ENCODE results near the gene MIPOL1. TPM values are rescaled to one million over a fixed set of nuclear protein-coding genes. Genes with fewer than 3 reads are reported as not detected.
A peak's percentile ranks its signal among the peaks of the same experiment; 100 is the strongest.

Gene MIPOL1
- total and polyA plus RNA-seq, 2 donors from 2014 or later: 4.4 to 14.8 TPM

DNA sequence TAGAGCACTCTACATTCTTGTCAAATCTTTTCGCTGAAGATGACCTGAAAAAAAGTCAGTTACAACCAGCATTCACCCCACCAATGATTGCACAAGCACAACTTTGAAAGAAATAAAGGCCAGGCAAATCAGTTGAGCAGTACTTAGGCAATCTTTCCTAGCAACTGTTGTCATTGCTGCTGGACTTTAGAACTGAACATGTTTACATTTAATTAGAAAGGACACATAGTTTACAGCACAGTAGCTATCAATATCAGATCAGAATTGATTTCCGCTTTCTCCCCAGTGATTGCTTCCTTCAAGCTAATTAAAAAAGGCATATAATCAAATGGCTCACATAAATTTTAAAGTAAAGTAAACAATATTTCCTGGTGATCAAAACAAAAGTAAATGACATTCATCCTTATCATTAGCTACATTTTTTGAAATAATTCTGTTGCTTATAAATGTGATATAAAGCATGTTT lies 268.9 kb downstream of the MIPOL1 start:
- no peak overlapping the region for H3K9ac ChIP-seq (ENCODE audit: low read length in 3 of 3)
- H3K9me3 ChIP-seq (ENCODE audit: control insufficient read depth in 2 of 3, insufficient read depth in 1 of 3, low read length in 3 of 3): no peaks in the 10 kb centered on the region
- H3K36me3 ChIP-seq (ENCODE audit: control insufficient read depth in 2 of 3, insufficient read depth in 3 of 3, low read length in 3 of 3): no peaks in the 10 kb centered on the region
- DNase-seq (peak in 2 of 5 donors; percentile 9), FAIRE-seq (no peak)
- TF ChIP-seq, protein P1, sequence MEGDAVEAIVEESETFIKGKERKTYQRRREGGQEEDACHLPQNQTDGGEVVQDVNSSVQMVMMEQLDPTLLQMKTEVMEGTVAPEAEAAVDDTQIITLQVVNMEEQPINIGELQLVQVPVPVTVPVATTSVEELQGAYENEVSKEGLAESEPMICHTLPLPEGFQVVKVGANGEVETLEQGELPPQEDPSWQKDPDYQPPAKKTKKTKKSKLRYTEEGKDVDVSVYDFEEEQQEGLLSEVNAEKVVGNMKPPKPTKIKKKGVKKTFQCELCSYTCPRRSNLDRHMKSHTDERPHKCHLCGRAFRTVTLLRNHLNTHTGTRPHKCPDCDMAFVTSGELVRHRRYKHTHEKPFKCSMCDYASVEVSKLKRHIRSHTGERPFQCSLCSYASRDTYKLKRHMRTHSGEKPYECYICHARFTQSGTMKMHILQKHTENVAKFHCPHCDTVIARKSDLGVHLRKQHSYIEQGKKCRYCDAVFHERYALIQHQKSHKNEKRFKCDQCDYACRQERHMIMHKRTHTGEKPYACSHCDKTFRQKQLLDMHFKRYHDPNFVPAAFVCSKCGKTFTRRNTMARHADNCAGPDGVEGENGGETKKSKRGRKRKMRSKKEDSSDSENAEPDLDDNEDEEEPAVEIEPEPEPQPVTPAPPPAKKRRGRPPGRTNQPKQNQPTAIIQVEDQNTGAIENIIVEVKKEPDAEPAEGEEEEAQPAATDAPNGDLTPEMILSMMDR (IDR thresholded peaks at IDR 0.05; ENCODE audit: borderline replicate concordance, extremely low read depth, insufficient read depth): no peak
- no peaks in the 10 kb centered on the region for H3K27me3 ChIP-seq (ENCODE audit: control insufficient read depth, insufficient read depth, low read length)
- no peak overlapping the region for H3K4me3 ChIP-seq (ENCODE audit: low read length in 3 of 3)
- intact Hi-C loops (cut with DNase I): no loop called here
- no peaks in the 10 kb centered on the region for H3K4me1 ChIP-seq (ENCODE audit: control insufficient read depth in 2 of 3, insufficient read depth in 2 of 3, low read depth in 1 of 3, low read length in 3 of 3)
- no peak overlapping the region for H3K27ac ChIP-seq (ENCODE audit: low read depth in 2 of 2, low read length in 2 of 2)

DNA sequence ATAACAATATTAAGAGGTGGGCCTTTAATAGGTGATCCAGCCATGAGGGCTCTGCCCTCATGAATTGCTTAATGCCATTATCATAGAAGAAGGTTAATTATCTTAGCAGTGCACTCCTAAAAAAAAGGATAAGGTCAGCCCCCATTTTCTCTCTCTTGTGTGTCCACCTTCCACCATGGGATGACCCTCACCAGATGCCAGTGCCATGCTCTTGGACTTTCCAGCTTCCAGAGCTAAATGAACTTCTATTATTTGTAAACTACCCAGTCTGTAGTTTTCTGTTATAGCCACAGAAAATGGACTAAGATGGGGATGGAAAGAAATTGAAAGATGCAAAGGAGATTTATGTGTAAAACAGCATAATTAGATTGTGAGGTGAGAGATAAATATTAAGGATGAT lies 271.9 kb downstream of the MIPOL1 start:
- DNase-seq (no peak), FAIRE-seq (no peak)
- no peaks in the 10 kb centered on the region for H3K9me3 ChIP-seq (ENCODE audit: control insufficient read depth in 2 of 3, insufficient read depth in 1 of 3, low read length in 3 of 3)
- H3K9ac ChIP-seq (ENCODE audit: low read length in 3 of 3): no peak overlapping the region
- intact Hi-C loops (cut with DNase I): no loop called here
- no peaks in the 10 kb centered on the region for H3K27me3 ChIP-seq (ENCODE audit: control insufficient read depth, insufficient read depth, low read length)
- no peaks in the 10 kb centered on the region for H3K4me1 ChIP-seq (ENCODE audit: control insufficient read depth in 2 of 3, insufficient read depth in 2 of 3, low read depth in 1 of 3, low read length in 3 of 3)
- no peaks in the 10 kb centered on the region for H3K36me3 ChIP-seq (ENCODE audit: control insufficient read depth in 2 of 3, insufficient read depth in 3 of 3, low read length in 3 of 3)
- TF ChIP-seq, protein P1 (IDR thresholded peaks at IDR 0.05; ENCODE audit: borderline replicate concordance, extremely low read depth, insufficient read depth): no peak
- H3K27ac ChIP-seq (ENCODE audit: low read depth in 2 of 2, low read length in 2 of 2): no peak overlapping the region
- H3K4me3 ChIP-seq (ENCODE audit: low read length in 3 of 3): no peak overlapping the region

DNA sequence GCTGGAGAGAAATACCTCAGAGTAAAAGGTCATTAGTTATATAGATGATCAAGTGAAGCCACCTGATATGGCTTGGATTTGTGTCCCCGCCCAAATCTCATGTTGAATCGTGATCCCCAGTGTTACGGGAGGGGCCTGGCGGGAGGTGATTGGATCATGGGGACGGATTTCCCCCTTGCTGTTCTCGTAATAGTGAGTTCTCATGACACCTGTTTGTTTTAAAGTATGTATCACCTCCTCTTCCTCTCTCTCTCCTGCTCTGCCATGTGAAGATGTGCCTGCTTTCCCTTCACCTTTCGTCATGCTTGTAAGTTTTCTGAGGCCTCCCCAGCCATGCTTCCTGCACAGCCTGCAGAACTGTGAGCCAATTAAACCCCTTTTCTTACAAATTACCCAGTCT lies 272.5 kb downstream of the MIPOL1 start:
- Histone ChIP-seq H3K9me3 (ENCODE audit: control insufficient read depth in 2 of 3, insufficient read depth in 1 of 3, low read length in 3 of 3) (no peaks in the 10 kb centered on the region), H3K36me3 (ENCODE audit: control insufficient read depth in 2 of 3, insufficient read depth in 3 of 3, low read length in 3 of 3) (no peaks in the 10 kb centered on the region), H3K4me3 (ENCODE audit: low read length in 3 of 3) (no peak overlapping the region), H3K9ac (ENCODE audit: low read length in 3 of 3) (no peak overlapping the region), H3K27me3 (ENCODE audit: control insufficient read depth, insufficient read depth, low read length) (no peaks in the 10 kb centered on the region), H3K27ac (ENCODE audit: low read depth in 2 of 2, low read length in 2 of 2) (no peak overlapping the region), H3K4me1 (ENCODE audit: control insufficient read depth in 2 of 3, insufficient read depth in 2 of 3, low read depth in 1 of 3, low read length in 3 of 3) (no peaks in the 10 kb centered on the region)
- TF ChIP-seq, protein P1 (IDR thresholded peaks at IDR 0.05; ENCODE audit: borderline replicate concordance, extremely low read depth, insufficient read depth): no peak
- DNase-seq (no peak), FAIRE-seq (no peak)
- intact Hi-C loops (cut with DNase I): no loop called here

DNA sequence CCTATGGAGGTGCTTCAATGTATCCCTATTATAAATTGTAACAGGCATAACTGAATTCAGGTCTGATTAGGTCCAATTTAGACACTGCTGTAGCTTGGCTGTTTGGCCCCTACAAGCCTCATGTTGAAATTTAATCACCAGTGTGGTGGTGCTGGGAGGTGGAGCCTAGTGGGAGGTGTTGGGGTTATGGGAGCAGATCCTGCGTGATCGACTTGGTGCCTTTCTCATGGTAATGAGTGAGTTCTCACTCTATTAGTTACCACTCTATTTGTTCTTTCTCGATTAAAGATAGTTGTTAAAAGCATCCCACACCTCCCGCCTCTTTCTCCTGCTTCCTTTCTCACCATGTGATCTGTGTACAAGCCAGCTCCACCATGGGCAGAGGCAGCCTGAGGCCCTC lies 275.2 kb downstream of the MIPOL1 start:
- Histone ChIP-seq H3K4me3 (ENCODE audit: low read length in 3 of 3) (no peak overlapping the region), H3K27me3 (ENCODE audit: control insufficient read depth, insufficient read depth, low read length) (no peaks in the 10 kb centered on the region), H3K4me1 (ENCODE audit: control insufficient read depth in 2 of 3, insufficient read depth in 2 of 3, low read depth in 1 of 3, low read length in 3 of 3) (no peaks in the 10 kb centered on the region), H3K9ac (ENCODE audit: low read length in 3 of 3) (no peak overlapping the region), H3K27ac (ENCODE audit: low read depth in 2 of 2, low read length in 2 of 2) (no peak overlapping the region), H3K9me3 (ENCODE audit: control insufficient read depth in 2 of 3, insufficient read depth in 1 of 3, low read length in 3 of 3) (no peaks in the 10 kb centered on the region), H3K36me3 (ENCODE audit: control insufficient read depth in 2 of 3, insufficient read depth in 3 of 3, low read length in 3 of 3) (no peaks in the 10 kb centered on the region)
- FAIRE-seq: no peak
- TF ChIP-seq, protein P1 (IDR thresholded peaks at IDR 0.05; ENCODE audit: borderline replicate concordance, extremely low read depth, insufficient read depth): no peak
- intact Hi-C loops (cut with DNase I): no loop called here
- DNase-seq: no peak
